ENCODE data around the gene RAB1A. TPM values are rescaled to one million over a fixed set of nuclear protein-coding genes. Genes with fewer than 3 reads are reported as not detected.

Gene RAB1A
- total and polyA plus RNA-seq, 10 of the 15 experiments (the other 5 are each of a cell fraction or from before 2014, with no cell fraction given), result 48.9 to 171 (median 83.4) TPM

GRCh38 chr2:65159261-65159660, 29.4 kb upstream of the RAB1A start:
- Histone ChIP-seq H3K9ac (ENCODE audit: control insufficient read depth, insufficient read depth, low read length) (no peak overlapping the region), H3K36me3 (ENCODE audit: control insufficient read depth in 2 of 2, insufficient read depth in 2 of 2, low read length in 1 of 2) (no peaks in the 10 kb centered on the region), H2AFZ (ENCODE audit: control insufficient read depth, low read depth, low read length) (no peak overlapping the region), H3K4me2 (ENCODE audit: control insufficient read depth, insufficient read depth) (no peak overlapping the region), H3K4me1 (ENCODE audit: control insufficient read depth, insufficient read depth, low read length) (0 out of 2 replicates have a peak, but pooled peaks cover 3% of the 10 kb centered on the region), H3K27me3 (replicated peaks in 1 of 2; ENCODE audit: control insufficient read depth in 2 of 2, insufficient read depth in 2 of 2, low read length in 1 of 2) (no peaks in the 10 kb centered on the region), H3K9me3 (replicated peaks; ENCODE audit: control insufficient read depth, insufficient read depth, low read length) (no peaks in the 10 kb centered on the region), H4K20me1 (ENCODE audit: control insufficient read depth, insufficient read depth) (no peaks in the 10 kb centered on the region), H3K79me2 (ENCODE audit: control insufficient read depth, insufficient read depth, low read length) (no peaks in the 10 kb centered on the region), H3K4me3 (no peak overlapping the region), H3K27ac (ENCODE audit: control insufficient read depth, insufficient read depth) (no peak overlapping the region)
- no peak for ATAC-seq
- TF ChIP-seq POLR2AphosphoS2 (IDR thresholded peaks at IDR 0.05; ENCODE audit: low read depth, low read length), result no peak
- no peak for TF ChIP-seq NBN (IDR thresholded peaks at IDR 0.05)
- no peak for TF ChIP-seq NKRF (conservative IDR thresholded peaks at IDR 0.05)
- TF ChIP-seq, protein P1, sequence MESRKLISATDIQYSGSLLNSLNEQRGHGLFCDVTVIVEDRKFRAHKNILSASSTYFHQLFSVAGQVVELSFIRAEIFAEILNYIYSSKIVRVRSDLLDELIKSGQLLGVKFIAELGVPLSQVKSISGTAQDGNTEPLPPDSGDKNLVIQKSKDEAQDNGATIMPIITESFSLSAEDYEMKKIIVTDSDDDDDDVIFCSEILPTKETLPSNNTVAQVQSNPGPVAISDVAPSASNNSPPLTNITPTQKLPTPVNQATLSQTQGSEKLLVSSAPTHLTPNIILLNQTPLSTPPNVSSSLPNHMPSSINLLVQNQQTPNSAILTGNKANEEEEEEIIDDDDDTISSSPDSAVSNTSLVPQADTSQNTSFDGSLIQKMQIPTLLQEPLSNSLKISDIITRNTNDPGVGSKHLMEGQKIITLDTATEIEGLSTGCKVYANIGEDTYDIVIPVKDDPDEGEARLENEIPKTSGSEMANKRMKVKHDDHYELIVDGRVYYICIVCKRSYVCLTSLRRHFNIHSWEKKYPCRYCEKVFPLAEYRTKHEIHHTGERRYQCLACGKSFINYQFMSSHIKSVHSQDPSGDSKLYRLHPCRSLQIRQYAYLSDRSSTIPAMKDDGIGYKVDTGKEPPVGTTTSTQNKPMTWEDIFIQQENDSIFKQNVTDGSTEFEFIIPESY (IDR thresholded peaks at IDR 0.05), result no peak
- no peak for TF ChIP-seq RELB (IDR thresholded peaks at IDR 0.05; ENCODE audit: low read depth)
- TF ChIP-seq MTA2 (IDR thresholded peaks at IDR 0.05; ENCODE audit: low read depth), result no peak
- no peak for TF ChIP-seq GABPA (IDR thresholded peaks at IDR 0.05; ENCODE audit: low read depth)
- TF ChIP-seq SP1 (IDR thresholded peaks at IDR 0.05; ENCODE audit: low read depth, low read length), result no peak
- TF ChIP-seq, protein P2, sequence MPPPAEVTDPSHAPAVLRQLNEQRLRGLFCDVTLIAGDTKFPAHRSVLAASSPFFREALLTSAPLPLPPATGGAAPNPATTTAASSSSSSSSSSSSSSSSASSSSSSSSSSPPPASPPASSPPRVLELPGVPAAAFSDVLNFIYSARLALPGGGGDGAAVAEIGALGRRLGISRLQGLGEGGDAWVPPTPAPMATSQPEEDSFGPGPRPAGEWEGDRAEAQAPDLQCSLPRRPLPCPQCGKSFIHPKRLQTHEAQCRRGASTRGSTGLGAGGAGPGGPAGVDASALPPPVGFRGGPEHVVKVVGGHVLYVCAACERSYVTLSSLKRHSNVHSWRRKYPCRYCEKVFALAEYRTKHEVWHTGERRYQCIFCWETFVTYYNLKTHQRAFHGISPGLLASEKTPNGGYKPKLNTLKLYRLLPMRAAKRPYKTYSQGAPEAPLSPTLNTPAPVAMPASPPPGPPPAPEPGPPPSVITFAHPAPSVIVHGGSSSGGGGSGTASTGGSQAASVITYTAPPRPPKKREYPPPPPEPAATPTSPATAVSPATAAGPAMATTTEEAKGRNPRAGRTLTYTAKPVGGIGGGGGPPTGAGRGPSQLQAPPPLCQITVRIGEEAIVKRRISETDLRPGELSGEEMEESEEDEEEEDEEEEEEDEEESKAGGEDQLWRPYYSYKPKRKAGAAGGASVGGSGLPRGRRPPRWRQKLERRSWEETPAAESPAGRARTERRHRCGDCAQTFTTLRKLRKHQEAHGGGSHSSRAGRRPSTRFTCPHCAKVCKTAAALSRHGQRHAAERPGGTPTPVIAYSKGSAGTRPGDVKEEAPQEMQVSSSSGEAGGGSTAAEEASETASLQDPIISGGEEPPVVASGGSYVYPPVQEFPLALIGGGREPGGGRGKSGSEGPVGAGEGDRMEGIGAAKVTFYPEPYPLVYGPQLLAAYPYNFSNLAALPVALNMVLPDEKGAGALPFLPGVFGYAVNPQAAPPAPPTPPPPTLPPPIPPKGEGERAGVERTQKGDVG (CRISPR knock-in tag; IDR thresholded peaks at IDR 0.05), result no peak
- TF ChIP-seq HDAC2 (IDR thresholded peaks at IDR 0.05), result no peak
- ChIA-PET SMC1A (ENCODE audit: uncharacterized antibody, unreplicated experiment) (interaction anchor here (1.0 kb wide), 1 partner anchor 94 kb away, joined by 4 read pairs; no protein-coding TSS in a partner anchor), CTCF (interaction anchor here (2.7 kb wide), 1 partner anchor 94 kb away, joined by 12 read pairs; no protein-coding TSS in a partner anchor), RAD21 (ENCODE audit: unreplicated experiment) (interaction anchor here (0.7 to 1.0 kb wide), 2 partner anchors 28 to 101 kb away, joined by 3 to 4 read pairs; no protein-coding TSS in a partner anchor), POLR2A (interaction anchor here (0.6 kb wide), 1 partner anchor 332 kb away, joined by 7 read pairs; no protein-coding TSS in a partner anchor)
- DNase-seq (ENCODE audit: low read depth, low spot score), result no peak
- no TSS peak for BruUV-seq (replicated peaks)
- no peak for FAIRE-seq
- WGBS (ENCODE audit: insufficient coverage, insufficient replicate concordance, low lambda C conversion rate, missing lambda C conversion rate), result 97% methylated on average over 6 of the region's 6 CpGs
- intact Hi-C loops (cut with micrococcal nuclease; ENCODE audit: unreplicated experiment) (no loop called here), in situ Hi-C loops (cut with MboI) (no loop called here)

All from GM12878 (cell line).